GM12878 (cell line): ENCODE data around the gene RBM8A. TPM values are rescaled to one million over a fixed set of nuclear protein-coding genes. Genes with fewer than 3 reads are reported as not detected.

Source experiments
- BACH1 ChIP-seq: fragments of 450-650 bp; IDR thresholded peaks from 2 replicates; pipeline ENCODE4 v1.6.1; 2017; ENCODE audit warnings: mild to moderate bottlenecking, borderline replicate concordance
- CBFB ChIP-seq: IDR thresholded peaks from 2 replicates; pipeline ENCODE4 v1.6.1; 2016; ENCODE audit warnings: antibody characterized with exemption, low read depth
- CBX5 ChIP-seq: sonication (generic); IDR thresholded peaks from 2 replicates; pipeline ENCODE4 v1.6.1; 2016; ENCODE audit warnings: low read depth, moderate library complexity, mild to moderate bottlenecking, inconsistent platforms
- CEBPZ ChIP-seq: fragments of 150-350 bp; IDR thresholded peaks from 2 replicates; pipeline ENCODE4 v1.6.1; 2016; ENCODE audit warnings: low read depth, low read length
- CHD4 ChIP-seq: fragments of 200-600 bp; sonication (generic); IDR thresholded peaks from 2 replicates; pipeline ENCODE4 v1.6.1; 2016; ENCODE audit warnings: mild to moderate bottlenecking
- FOS ChIP-seq: IDR thresholded peaks from 3 replicates; pipeline ENCODE4 v1.6.1; 2011; ENCODE audit warnings: borderline replicate concordance; ENCODE audit not compliant: insufficient read length; ENCODE audit errors: extremely low read depth
- FOXK2 ChIP-seq: fragments of 450-650 bp; IDR thresholded peaks from 2 replicates; pipeline ENCODE4 v1.6.1; 2017; ENCODE audit warnings: mild to moderate bottlenecking, moderate library complexity
- HDAC2 ChIP-seq: fragments of 200-600 bp; sonication (generic); IDR thresholded peaks from 2 replicates; pipeline ENCODE4 v1.6.1; 2017
- MTA3 ChIP-seq: IDR thresholded peaks from 2 replicates; pipeline ENCODE4 v1.6.1; 2012; ENCODE audit warnings: low read length, inconsistent platforms, borderline replicate concordance
- MYB ChIP-seq: fragments of 150-350 bp; IDR thresholded peaks from 2 replicates; pipeline ENCODE4 v1.6.1; 2014; ENCODE audit warnings: mild to moderate bottlenecking, low read depth, low read length, borderline replicate concordance
- NR2C1 ChIP-seq: fragments of 450-650 bp; IDR thresholded peaks from 2 replicates; pipeline ENCODE4 v1.6.1; 2017; ENCODE audit warnings: antibody characterized with exemption, mild to moderate bottlenecking, moderate library complexity
- NR2C2 ChIP-seq: IDR thresholded peaks from 2 replicates; pipeline ENCODE4 v1.6.1; 2011; ENCODE audit warnings: borderline replicate concordance, low read depth; ENCODE audit not compliant: control insufficient read depth, insufficient read length
- POLR2A ChIP-seq: IDR thresholded peaks from 2 replicates; pipeline ENCODE4 v1.6.1; 2011; ENCODE audit warnings: low read depth, mild to moderate bottlenecking, low read length
- POU2F2 ChIP-seq: IDR thresholded peaks from 3 replicates; pipeline ENCODE4 v1.6.1; 2011; ENCODE audit warnings: low read depth, mild to moderate bottlenecking, low read length, borderline replicate concordance
- RCOR1 ChIP-seq: conservative IDR thresholded peaks from 2 replicates; pipeline ENCODE4 v1.6.1; 2012; ENCODE audit warnings: low read depth, low read length, improper control_type of control experiment
- SIN3A ChIP-seq: IDR thresholded peaks from 2 replicates; pipeline ENCODE4 v1.6.1; 2012; ENCODE audit warnings: low read depth, low read length, improper control_type of control experiment
- SIX5 ChIP-seq: IDR thresholded peaks from 2 replicates; pipeline ENCODE4 v1.6.1; 2011; ENCODE audit warnings: mild to moderate bottlenecking, low read depth, low read length, moderate library complexity; ENCODE audit not compliant: severe bottlenecking
- YY1 ChIP-seq: IDR thresholded peaks from 2 replicates; pipeline ENCODE4 v1.6.1; 2011; ENCODE audit warnings: low read depth, mild to moderate bottlenecking, low read length
- ZNF207 ChIP-seq: fragments of 450-650 bp; IDR thresholded peaks from 2 replicates; pipeline ENCODE4 v1.6.1; 2014; ENCODE audit warnings: antibody characterized with exemption, mild to moderate bottlenecking, borderline replicate concordance
- ZNF24 ChIP-seq: fragments of 450-650 bp; IDR thresholded peaks from 2 replicates; pipeline ENCODE4 v1.6.1; 2017; ENCODE audit warnings: antibody characterized with exemption, mild to moderate bottlenecking
- polyA plus RNA-seq, 11 experiments: library from polyadenylated mRNA; depleted of rRNA in 4 of 11; unstranded in 6 of 11; stranded (reverse) in 5 of 11; fragments of >200 nt; fragmentation: Nextera tagmentation in 4 of 11; fragmentation: Illumina TruSeq in 1 of 11; extraction: Ambion mirVana in 4 of 11; extraction: Trizol in 1 of 11; gene quantifications; 1 replicate in 1 of 11; 2 replicates in 10 of 11; pipeline versions ENCODE4 v1.2.1 to v1.2.3, GENCODE V29; 2011 to 2016; ENCODE audit warnings: inconsistent platforms in 2 of 11, missing spikeins in 2 of 11, low read depth in 1 of 11
- total RNA-seq, 4 experiments: library from RNA; depleted of rRNA in 3 of 4; stranded (reverse); fragments of >200 nt in 3 of 4; fragmentation: Illumina TruSeq in 1 of 4; extraction: Trizol in 1 of 4; gene quantifications; 2 replicates each; pipeline versions ENCODE4 v1.2.1 to v1.2.3, GENCODE V29; 2013 to 2021
- TF ChIP-seq, protein P1 (sequence below): fragments of 450-650 bp; IDR thresholded peaks from 2 replicates; pipeline ENCODE4 v1.6.1; 2017; ENCODE audit warnings: borderline replicate concordance
- TF ChIP-seq, protein P2 (sequence below): IDR thresholded peaks from 2 replicates; pipeline ENCODE4 v1.6.1; 2011; ENCODE audit warnings: low read depth, mild to moderate bottlenecking, low read length, moderate library complexity, borderline replicate concordance; ENCODE audit errors: extremely low read depth
- TF ChIP-seq, protein P3 (sequence below): fragments of 450-650 bp; IDR thresholded peaks from 2 replicates; pipeline ENCODE4 v1.6.1; 2017; ENCODE audit warnings: mild to moderate bottlenecking, low read depth, inconsistent platforms; ENCODE audit not compliant: poor library complexity, severe bottlenecking

Gene RBM8A
- total and polyA plus RNA-seq, 10 of the 15 experiments (the other 5 are each of a cell fraction or from before 2014, with no cell fraction given): 110 to 1,248 (median 248) TPM

DNA sequence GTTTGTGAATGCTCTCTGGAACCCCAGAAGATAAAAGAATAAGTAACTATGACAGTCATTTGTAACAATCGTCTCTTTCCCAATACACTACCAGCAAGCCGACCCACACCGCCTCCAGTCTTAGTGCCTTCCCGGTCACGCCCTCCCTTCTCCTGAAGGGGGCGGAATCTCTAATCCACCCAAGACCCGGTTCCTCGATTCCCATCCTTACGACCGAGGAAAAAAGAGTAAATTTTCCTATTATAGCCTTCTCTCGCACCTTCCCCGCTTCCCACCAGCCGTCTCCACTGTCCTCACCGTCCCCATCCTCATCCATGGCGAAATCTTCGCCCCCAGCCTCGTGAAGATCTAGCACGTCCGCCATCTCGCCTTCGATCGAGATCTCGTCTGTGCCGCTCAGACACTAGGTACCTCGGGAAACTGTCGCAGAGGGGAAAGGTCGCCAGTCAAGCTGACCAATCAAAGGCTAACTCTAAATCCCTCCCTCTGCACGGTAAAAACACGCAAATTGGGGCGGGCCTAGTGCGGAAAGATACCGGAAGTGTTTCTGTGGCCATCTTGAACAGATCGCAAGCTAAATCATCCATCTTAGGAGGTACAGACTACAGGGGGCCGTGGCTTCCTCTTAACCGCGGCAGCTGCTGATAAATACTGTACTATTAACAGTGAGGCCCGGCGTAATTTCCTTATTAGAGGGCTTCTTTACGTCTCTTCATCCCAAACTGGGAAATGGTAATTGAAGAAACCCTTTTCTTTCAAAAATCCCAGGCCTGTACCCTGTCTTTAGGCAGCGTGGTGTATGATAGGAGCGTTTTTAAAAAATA, at the start of gene RBM8A (continued):
- TF ChIP-seq SIN3A: peak; percentile 81; the same call in 1 of the 2 replicates
- TF ChIP-seq CBX5: no peak
- peak; percentile 51; the same call in 1 of the 2 replicates for TF ChIP-seq BACH1
- TF ChIP-seq, protein P1, sequence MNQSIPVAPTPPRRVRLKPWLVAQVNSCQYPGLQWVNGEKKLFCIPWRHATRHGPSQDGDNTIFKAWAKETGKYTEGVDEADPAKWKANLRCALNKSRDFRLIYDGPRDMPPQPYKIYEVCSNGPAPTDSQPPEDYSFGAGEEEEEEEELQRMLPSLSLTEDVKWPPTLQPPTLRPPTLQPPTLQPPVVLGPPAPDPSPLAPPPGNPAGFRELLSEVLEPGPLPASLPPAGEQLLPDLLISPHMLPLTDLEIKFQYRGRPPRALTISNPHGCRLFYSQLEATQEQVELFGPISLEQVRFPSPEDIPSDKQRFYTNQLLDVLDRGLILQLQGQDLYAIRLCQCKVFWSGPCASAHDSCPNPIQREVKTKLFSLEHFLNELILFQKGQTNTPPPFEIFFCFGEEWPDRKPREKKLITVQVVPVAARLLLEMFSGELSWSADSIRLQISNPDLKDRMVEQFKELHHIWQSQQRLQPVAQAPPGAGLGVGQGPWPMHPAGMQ: peak; percentile 26; the same call in 1 of the 2 replicates
- TF ChIP-seq, protein P2, sequence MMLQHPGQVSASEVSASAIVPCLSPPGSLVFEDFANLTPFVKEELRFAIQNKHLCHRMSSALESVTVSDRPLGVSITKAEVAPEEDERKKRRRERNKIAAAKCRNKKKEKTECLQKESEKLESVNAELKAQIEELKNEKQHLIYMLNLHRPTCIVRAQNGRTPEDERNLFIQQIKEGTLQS: 0 out of 2 replicates have a peak, but pooled peaks have one; percentile 28
- TF ChIP-seq MYB: no peak
- TF ChIP-seq ZNF207: no peak; the same call in 1 of the 2 replicates
- TF ChIP-seq HDAC2: peak; percentile 65; the same call in 1 of the 2 replicates
- no peak for TF ChIP-seq RCOR1
- TF ChIP-seq CHD4: no peak
- peak; percentile 58; the same call in 1 of the 2 replicates for TF ChIP-seq FOXK2
- TF ChIP-seq YY1: peak; percentile 99
- no peak for TF ChIP-seq FOS
- peak; percentile 95 for TF ChIP-seq POLR2A
- no peak for TF ChIP-seq ZNF24
- TF ChIP-seq NR2C1: peak; percentile 97
- peak; percentile 75 for TF ChIP-seq NR2C2
- TF ChIP-seq MTA3: 0 out of 2 replicates have a peak, but pooled peaks have one; percentile 30
- TF ChIP-seq POU2F2: peak; percentile 89; the same call in 2 of the 3 replicates
- no peak for TF ChIP-seq CEBPZ
- peak; percentile 84; the same call in 1 of the 2 replicates for TF ChIP-seq CBFB
- TF ChIP-seq, protein P3, sequence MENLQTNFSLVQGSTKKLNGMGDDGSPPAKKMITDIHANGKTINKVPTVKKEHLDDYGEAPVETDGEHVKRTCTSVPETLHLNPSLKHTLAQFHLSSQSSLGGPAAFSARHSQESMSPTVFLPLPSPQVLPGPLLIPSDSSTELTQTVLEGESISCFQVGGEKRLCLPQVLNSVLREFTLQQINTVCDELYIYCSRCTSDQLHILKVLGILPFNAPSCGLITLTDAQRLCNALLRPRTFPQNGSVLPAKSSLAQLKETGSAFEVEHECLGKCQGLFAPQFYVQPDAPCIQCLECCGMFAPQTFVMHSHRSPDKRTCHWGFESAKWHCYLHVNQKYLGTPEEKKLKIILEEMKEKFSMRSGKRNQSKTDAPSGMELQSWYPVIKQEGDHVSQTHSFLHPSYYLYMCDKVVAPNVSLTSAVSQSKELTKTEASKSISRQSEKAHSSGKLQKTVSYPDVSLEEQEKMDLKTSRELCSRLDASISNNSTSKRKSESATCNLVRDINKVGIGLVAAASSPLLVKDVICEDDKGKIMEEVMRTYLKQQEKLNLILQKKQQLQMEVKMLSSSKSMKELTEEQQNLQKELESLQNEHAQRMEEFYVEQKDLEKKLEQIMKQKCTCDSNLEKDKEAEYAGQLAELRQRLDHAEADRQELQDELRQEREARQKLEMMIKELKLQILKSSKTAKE: peak; percentile 71
- peak; percentile 25 for TF ChIP-seq SIX5
